HepG2 (cell line): ENCODE data around the gene GARS1. TPM values are rescaled to one million over a fixed set of nuclear protein-coding genes. Genes with fewer than 3 reads are reported as not detected.

Experiments
- ATAC-seq: fragments of 200-7000 bp; cut with Tn5 transposase; 3 replicates; pipeline ENCODE4 v1.9.1; 2020; ENCODE audit warnings: mild to moderate bottlenecking, moderate library complexity
- BruUV-seq: library from RNA; stranded (reverse); fragments of 400-500 nt; replicated peaks from 2 replicates; lab custom pipeline; 2021; lab: Mats Ljungman, UMichigan
- CTCF ChIA-PET: fragments of 300-600 bp; formaldehyde crosslinking; extraction: SDS; loops from one replicate; lab custom pipeline; 2021; ENCODE audit warnings: low total read pairs, inconsistent platforms, low intra/inter-chr PET ratio; lab: Yijun Ruan, JAX
- POLR2A ChIA-PET: fragments of 350-600 bp; sonication (Branson Sonifier 250); formaldehyde crosslinking; loops from one replicate; lab custom pipeline; 2020; ENCODE audit warnings: antibody characterized with exemption, inconsistent platforms; lab: Yijun Ruan, JAX
- DNase-seq: peaks from one replicate; pipeline ENCODE4 v3.0.0-alpha.2; 2015; ENCODE audit warnings: low spot score
- FAIRE-seq: peaks from 3 replicates; lab custom pipeline; 2011; peaks lifted over from hg19 to GRCh38; lab: Jason Lieb, UNC
- H2AFZ ChIP-seq: one replicate; pipeline ENCODE4 v1.6.1; 2011; ENCODE audit warnings: low read length, inconsistent platforms
- H3K27ac ChIP-seq: fragments of 300-600 bp; 3 replicates; pipeline ENCODE4 v1.8.0; 2011; ENCODE audit warnings: mixed run types, mild to moderate bottlenecking, mixed read lengths, low read length, inconsistent platforms; ENCODE audit not compliant: insufficient read depth; ENCODE audit errors: extremely low read length
- H3K27me3 ChIP-seq, 2 experiments: fragments of 200-600 bp in 1 of 2; 2 replicates in 1 of 2; 3 replicates in 1 of 2; pipeline versions ENCODE4 v1.6.0 to v1.8.0; 2011; ENCODE audit warnings: low read length in 2 of 2, mild to moderate bottlenecking in 2 of 2, moderate library complexity in 2 of 2, inconsistent platforms in 1 of 2; ENCODE audit not compliant: insufficient read depth in 2 of 2, control insufficient read depth in 1 of 2
- H3K36me3 ChIP-seq, 2 experiments: fragments of 200-600 bp in 1 of 2; replicated peaks in 1 of 2; 2 replicates in 1 of 2; 3 replicates in 1 of 2; pipeline versions ENCODE4 v1.5.1 to v1.8.0; 2011; ENCODE audit warnings: low read length in 2 of 2, inconsistent platforms in 1 of 2; ENCODE audit not compliant: insufficient read depth in 2 of 2, control insufficient read depth in 1 of 2
- H3K4me1 ChIP-seq: 2 replicates; pipeline ENCODE4 v1.5.1; 2012; ENCODE audit warnings: low read length, inconsistent platforms; ENCODE audit not compliant: insufficient read depth
- H3K4me2 ChIP-seq: 2 replicates; pipeline ENCODE4 v1.6.0; 2011; ENCODE audit warnings: low read depth, low read length, inconsistent platforms
- H3K4me3 ChIP-seq, 3 experiments: fragments of 200-600 bp in 1 of 3; sonication (generic), shearing (Covaris generic) in 1 of 3; replicated peaks in 1 of 3; 2 replicates each; pipeline ENCODE4 v1.5.1; 2011 to 2016; ENCODE audit warnings: low read length in 3 of 3, inconsistent platforms in 2 of 3, low read depth in 2 of 3, mild to moderate bottlenecking in 2 of 3, control low read depth in 1 of 3, mixed read lengths in 1 of 3; ENCODE audit not compliant: insufficient read depth in 1 of 3
- H3K79me2 ChIP-seq: one replicate; pipeline ENCODE4 v1.6.1; 2011; ENCODE audit warnings: low read length, inconsistent platforms; ENCODE audit not compliant: insufficient read depth
- H3K9ac ChIP-seq: 2 replicates; pipeline ENCODE4 v1.6.0; 2011; ENCODE audit warnings: mild to moderate bottlenecking, low read depth, low read length, inconsistent platforms; ENCODE audit not compliant: insufficient read depth
- H3K9me3 ChIP-seq: 2 replicates; pipeline ENCODE4 v1.5.1; 2012; ENCODE audit warnings: mild to moderate bottlenecking, low read length
- H4K20me1 ChIP-seq: 2 replicates; pipeline ENCODE4 v1.6.0; 2011; ENCODE audit warnings: inconsistent platforms, mild to moderate bottlenecking, low read length, moderate library complexity; ENCODE audit not compliant: insufficient read depth
- ARHGAP35 ChIP-seq: sonication (generic); formaldehyde crosslinking; IDR thresholded peaks from 2 replicates; pipeline ENCODE4 v1.9.0; 2022; ENCODE audit warnings: mild to moderate bottlenecking, inconsistent platforms, moderate library complexity, missing genetic modification reagents, borderline replicate concordance
- GMEB2 ChIP-seq: IDR thresholded peaks from 2 replicates; pipeline ENCODE4 v1.6.1; 2016; ENCODE audit warnings: missing biosample characterization, missing genetic modification reagents, low read depth
- HNF4A ChIP-seq: sonication (generic); formaldehyde crosslinking; IDR thresholded peaks from 2 replicates; pipeline ENCODE4 v1.4.0; 2020; ENCODE audit warnings: missing genetic modification reagents
- HOXA5 ChIP-seq: sonication (generic); formaldehyde crosslinking; IDR thresholded peaks from 2 replicates; pipeline ENCODE4 v1.4.0; 2020; ENCODE audit warnings: missing genetic modification reagents
- PATZ1 ChIP-seq: sonication (generic); formaldehyde crosslinking; IDR thresholded peaks from 2 replicates; pipeline ENCODE4 v1.4.0; 2020; ENCODE audit warnings: missing genetic modification reagents
- ZNF564 ChIP-seq: sonication (generic); formaldehyde crosslinking; IDR thresholded peaks from 2 replicates; pipeline ENCODE4 v1.8.1; 2023; ENCODE audit warnings: mild to moderate bottlenecking, missing genetic modification reagents
- ZNF660 ChIP-seq: sonication (generic); formaldehyde crosslinking; IDR thresholded peaks from 2 replicates; pipeline ENCODE4 v1.5.1; 2020; ENCODE audit warnings: mild to moderate bottlenecking, low read depth, missing genetic modification reagents, borderline replicate concordance
- ZNF780A ChIP-seq: sonication (generic); formaldehyde crosslinking; IDR thresholded peaks from 2 replicates; pipeline ENCODE4 v1.8.0; 2022; ENCODE audit warnings: mild to moderate bottlenecking, missing genetic modification reagents, moderate library complexity
- WGBS: methylation state at CpG from one replicate; pipeline ENCODE4 v1.1.6; 2017; ENCODE audit warnings: low lambda C conversion rate; 5-methylcytosine and 5-hydroxymethylcytosine counted together
- in situ Hi-C: cut with HindIII; loops from 2 replicates; pipeline ENCODE4 v1.10.0; 2017; ENCODE audit warnings: low pct_unique_long_range_greater_than_20kb; ENCODE audit not compliant: extremely low pct_ligation_motif_present
- intact Hi-C: fragments of 100-400 bp; cut with micrococcal nuclease; formaldehyde crosslinking; loops from one replicate; pipeline ENCODE4 v1.10.0; 2022; ENCODE audit not compliant: unreplicated experiment
- polyA plus RNA-seq, 8 experiments: library from polyadenylated mRNA; depleted of rRNA in 3 of 8; stranded (reverse) in 7 of 8; unstranded in 1 of 8; fragments of >200 nt; fragmentation: Illumina TruSeq in 4 of 8; extraction: Trizol in 4 of 8; gene quantifications; 2 replicates each; pipeline versions ENCODE4 v1.2.1 to v1.2.3, GENCODE V29; 2011 to 2016; ENCODE audit warnings: low read depth in 4 of 8, missing spikeins in 1 of 8, mixed read lengths in 1 of 8; ENCODE audit not compliant: insufficient read depth in 1 of 8
- total RNA-seq, 5 experiments: library from RNA; depleted of rRNA; stranded (reverse); fragments of >200 nt; fragmentation: Illumina TruSeq; extraction: Trizol; gene quantifications; 2 replicates each; pipeline ENCODE4 v1.2.3, GENCODE V29; 2016; ENCODE audit warnings: low read depth in 1 of 5

Gene GARS1
- total and polyA plus RNA-seq, 2 of the 13 experiments (the other 11 are each of a cell fraction or from before 2014, with no cell fraction given), result 140 to 460 TPM

GRCh38 chr7:30552330-30552729 lies 42.3 kb upstream of the GARS1 start:
- FAIRE-seq (no peak), DNase-seq (peak; percentile 38), ATAC-seq (no peak)
- no peaks in the 10 kb centered on the region for H3K79me2 ChIP-seq
- intact Hi-C loops (no loop called here), in situ Hi-C loops (no loop called here)
- no peaks in the 10 kb centered on the region for H3K36me3 ChIP-seq
- ChIA-PET CTCF (interaction anchor here (1.8 kb wide), 1 partner anchor 12 kb away, joined by 4 read pairs; no protein-coding TSS in a partner anchor), POLR2A (no interaction called here)
- no peak overlapping the region for H2AFZ ChIP-seq
- WGBS, result 39% methylated on average over 1 of the region's 1 CpG
- TF ChIP-seq PATZ1 (CRISPR knock-in tag) (0 out of 2 replicates have a peak, but pooled peaks have one; percentile 20), HNF4A (CRISPR knock-in tag) (peak; percentile 42), ZNF564 (CRISPR knock-in tag) (peak; percentile 99), ZNF780A (CRISPR knock-in tag) (no peak)
- TF ChIP-seq, all 625 proteins: peak for 3
- Histone ChIP-seq H3K4me1 (peaks cover 20% of the 10 kb centered on the region), H3K27me3 (no peaks in the 10 kb centered on the region), H3K27ac (no peak overlapping the region), H3K9ac (no peak overlapping the region), H4K20me1 (no peaks in the 10 kb centered on the region), H3K4me3 (no peak overlapping the region), H3K4me2 (no peak overlapping the region), H3K9me3 (no peaks in the 10 kb centered on the region)
- BruUV-seq, result no TSS peak

- ChIA-PET CTCF (no interaction called here), POLR2A (no interaction called here)
- Histone ChIP-seq H3K27ac (no peak overlapping the region), H3K27me3 (no peaks in the 10 kb centered on the region), H2AFZ (no peak overlapping the region), H3K36me3 (no peaks in the 10 kb centered on the region), H3K79me2 (no peaks in the 10 kb centered on the region), H3K4me2 (no peak overlapping the region), H3K4me3 (no peak overlapping the region), H3K9ac (no peak overlapping the region), H3K4me1 (peaks cover 20% of the 10 kb centered on the region), H4K20me1 (no peaks in the 10 kb centered on the region), H3K9me3 (no peaks in the 10 kb centered on the region)
- FAIRE-seq, result no peak
- TF ChIP-seq GMEB2 (CRISPR knock-in tag) (no peak), ZNF660 (CRISPR knock-in tag) (no peak), HOXA5 (CRISPR knock-in tag) (no peak), ARHGAP35 (no peak)
- intact Hi-C loops (no loop called here), in situ Hi-C loops (no loop called here)
- BruUV-seq, result no TSS peak
- no peak for DNase-seq
- ATAC-seq, result no peak
Observed at GRCh38 chr7:30553141-30553540, 41.5 kb upstream of the GARS1 start.
